Measurements from ENCODE around the gene AGO3.

DNA sequence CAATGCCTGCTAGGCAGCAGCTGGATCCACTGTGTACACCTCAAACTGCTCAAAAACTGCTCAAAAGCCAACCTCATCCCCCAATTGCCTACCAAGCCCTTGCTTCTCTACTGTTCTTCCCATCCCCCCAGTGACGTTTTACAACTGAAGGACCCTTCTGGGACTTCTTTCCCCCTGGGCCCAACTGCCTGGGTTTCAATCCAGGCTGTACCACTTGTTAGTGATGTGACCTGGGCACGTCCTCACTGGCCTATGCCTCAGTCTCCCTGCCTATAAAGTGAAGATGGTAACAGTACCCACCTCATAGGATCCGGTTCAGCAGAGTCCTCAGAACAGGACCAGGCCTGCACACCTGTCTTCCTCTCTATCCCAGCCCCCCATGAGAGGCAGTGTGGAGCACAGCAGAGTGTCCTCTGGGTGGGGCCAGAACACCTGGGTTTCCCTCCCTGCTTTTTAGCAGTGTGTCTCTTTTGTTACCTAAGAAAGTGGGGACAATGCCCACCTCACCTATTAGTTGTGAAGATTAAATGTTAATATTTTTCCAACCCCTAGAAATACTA is 151.1 kb downstream of the AGO3 start:
- TF ChIP-seq, protein P1, sequence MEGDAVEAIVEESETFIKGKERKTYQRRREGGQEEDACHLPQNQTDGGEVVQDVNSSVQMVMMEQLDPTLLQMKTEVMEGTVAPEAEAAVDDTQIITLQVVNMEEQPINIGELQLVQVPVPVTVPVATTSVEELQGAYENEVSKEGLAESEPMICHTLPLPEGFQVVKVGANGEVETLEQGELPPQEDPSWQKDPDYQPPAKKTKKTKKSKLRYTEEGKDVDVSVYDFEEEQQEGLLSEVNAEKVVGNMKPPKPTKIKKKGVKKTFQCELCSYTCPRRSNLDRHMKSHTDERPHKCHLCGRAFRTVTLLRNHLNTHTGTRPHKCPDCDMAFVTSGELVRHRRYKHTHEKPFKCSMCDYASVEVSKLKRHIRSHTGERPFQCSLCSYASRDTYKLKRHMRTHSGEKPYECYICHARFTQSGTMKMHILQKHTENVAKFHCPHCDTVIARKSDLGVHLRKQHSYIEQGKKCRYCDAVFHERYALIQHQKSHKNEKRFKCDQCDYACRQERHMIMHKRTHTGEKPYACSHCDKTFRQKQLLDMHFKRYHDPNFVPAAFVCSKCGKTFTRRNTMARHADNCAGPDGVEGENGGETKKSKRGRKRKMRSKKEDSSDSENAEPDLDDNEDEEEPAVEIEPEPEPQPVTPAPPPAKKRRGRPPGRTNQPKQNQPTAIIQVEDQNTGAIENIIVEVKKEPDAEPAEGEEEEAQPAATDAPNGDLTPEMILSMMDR (IDR thresholded peaks at IDR 0.05; ENCODE audit: low read depth, low read length, missing input control), result no peak
- TF ChIP-seq TAF1 (conservative IDR thresholded peaks at IDR 0.05) (no peak), RAD21 (IDR thresholded peaks at IDR 0.05) (no peak), YY1 (IDR thresholded peaks at IDR 0.05) (no peak), GABPA (IDR thresholded peaks at IDR 0.05 in 1 of 2, conservative IDR thresholded peaks at IDR 0.05 in 1 of 2) (no peak), JUND (IDR thresholded peaks at IDR 0.05) (no peak), RXRA (IDR thresholded peaks at IDR 0.05) (no peak), EGR1 (IDR thresholded peaks at IDR 0.05; ENCODE audit: low read depth in 2 of 2) (no peak), SP1 (IDR thresholded peaks at IDR 0.05) (no peak)
- TF ChIP-seq, protein P2, sequence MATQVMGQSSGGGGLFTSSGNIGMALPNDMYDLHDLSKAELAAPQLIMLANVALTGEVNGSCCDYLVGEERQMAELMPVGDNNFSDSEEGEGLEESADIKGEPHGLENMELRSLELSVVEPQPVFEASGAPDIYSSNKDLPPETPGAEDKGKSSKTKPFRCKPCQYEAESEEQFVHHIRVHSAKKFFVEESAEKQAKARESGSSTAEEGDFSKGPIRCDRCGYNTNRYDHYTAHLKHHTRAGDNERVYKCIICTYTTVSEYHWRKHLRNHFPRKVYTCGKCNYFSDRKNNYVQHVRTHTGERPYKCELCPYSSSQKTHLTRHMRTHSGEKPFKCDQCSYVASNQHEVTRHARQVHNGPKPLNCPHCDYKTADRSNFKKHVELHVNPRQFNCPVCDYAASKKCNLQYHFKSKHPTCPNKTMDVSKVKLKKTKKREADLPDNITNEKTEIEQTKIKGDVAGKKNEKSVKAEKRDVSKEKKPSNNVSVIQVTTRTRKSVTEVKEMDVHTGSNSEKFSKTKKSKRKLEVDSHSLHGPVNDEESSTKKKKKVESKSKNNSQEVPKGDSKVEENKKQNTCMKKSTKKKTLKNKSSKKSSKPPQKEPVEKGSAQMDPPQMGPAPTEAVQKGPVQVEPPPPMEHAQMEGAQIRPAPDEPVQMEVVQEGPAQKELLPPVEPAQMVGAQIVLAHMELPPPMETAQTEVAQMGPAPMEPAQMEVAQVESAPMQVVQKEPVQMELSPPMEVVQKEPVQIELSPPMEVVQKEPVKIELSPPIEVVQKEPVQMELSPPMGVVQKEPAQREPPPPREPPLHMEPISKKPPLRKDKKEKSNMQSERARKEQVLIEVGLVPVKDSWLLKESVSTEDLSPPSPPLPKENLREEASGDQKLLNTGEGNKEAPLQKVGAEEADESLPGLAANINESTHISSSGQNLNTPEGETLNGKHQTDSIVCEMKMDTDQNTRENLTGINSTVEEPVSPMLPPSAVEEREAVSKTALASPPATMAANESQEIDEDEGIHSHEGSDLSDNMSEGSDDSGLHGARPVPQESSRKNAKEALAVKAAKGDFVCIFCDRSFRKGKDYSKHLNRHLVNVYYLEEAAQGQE (IDR thresholded peaks at IDR 0.05), result no peak
- TF ChIP-seq, protein P3, sequence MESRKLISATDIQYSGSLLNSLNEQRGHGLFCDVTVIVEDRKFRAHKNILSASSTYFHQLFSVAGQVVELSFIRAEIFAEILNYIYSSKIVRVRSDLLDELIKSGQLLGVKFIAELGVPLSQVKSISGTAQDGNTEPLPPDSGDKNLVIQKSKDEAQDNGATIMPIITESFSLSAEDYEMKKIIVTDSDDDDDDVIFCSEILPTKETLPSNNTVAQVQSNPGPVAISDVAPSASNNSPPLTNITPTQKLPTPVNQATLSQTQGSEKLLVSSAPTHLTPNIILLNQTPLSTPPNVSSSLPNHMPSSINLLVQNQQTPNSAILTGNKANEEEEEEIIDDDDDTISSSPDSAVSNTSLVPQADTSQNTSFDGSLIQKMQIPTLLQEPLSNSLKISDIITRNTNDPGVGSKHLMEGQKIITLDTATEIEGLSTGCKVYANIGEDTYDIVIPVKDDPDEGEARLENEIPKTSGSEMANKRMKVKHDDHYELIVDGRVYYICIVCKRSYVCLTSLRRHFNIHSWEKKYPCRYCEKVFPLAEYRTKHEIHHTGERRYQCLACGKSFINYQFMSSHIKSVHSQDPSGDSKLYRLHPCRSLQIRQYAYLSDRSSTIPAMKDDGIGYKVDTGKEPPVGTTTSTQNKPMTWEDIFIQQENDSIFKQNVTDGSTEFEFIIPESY (IDR thresholded peaks at IDR 0.05), result no peak
- TF ChIP-seq, protein P4, sequence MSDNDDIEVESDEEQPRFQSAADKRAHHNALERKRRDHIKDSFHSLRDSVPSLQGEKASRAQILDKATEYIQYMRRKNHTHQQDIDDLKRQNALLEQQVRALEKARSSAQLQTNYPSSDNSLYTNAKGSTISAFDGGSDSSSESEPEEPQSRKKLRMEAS (IDR thresholded peaks at IDR 0.05), result no peak

Data from liver (tissue), 3 donors.